UCSD-AML1 (cell line): ENCODE results near the gene IRF6.

Source experiments
- DNase-seq: peaks from one replicate; lab custom pipeline; 2025; ENCODE audit not compliant: unreplicated experiment; lab: John Stamatoyannopoulos, UW

IRF6 gene

DNA sequence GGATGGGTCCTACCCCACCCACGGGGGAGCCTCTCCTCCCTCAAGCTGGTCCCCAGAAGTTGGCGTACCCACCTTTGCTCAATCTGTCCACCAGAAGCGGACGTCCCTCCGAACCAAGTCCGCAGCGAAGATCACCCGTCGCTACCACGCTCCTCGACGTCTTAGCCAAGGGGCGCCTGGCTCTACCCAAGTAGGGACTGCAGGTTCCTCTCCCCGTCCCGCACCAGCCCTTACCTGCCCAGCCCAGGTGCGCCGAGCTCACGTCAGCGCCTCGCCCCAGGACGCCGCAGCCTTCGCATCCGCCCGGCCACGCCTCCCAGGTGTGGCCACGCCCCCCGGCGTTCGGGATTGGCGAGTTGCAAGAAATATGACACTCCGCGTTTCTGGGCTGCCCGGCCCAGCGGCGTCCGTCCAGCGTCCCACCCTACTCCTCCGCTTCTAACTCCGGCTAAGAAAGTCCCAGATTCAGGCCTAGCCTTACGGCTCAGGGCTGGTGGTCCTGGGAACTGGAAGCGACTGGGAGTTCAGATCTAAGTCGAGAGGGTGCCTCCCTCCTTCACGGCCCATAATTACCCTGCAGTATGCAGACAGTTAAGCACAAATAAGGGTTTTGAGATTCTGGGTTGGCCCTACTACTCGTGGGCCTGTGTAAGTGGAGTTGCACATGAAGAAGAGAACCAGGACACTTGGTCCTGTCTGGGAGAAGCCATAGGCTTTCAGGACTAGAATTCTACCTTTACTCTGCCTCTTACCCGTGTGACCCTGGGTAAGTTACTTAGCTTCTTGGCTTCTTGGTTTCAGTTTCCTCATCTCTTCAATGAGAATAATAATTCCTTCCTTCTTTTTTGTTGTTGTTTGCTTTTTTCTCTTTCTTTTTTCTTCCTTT lies at the start of gene IRF6:
Gene IRF6 (minus strand): TSS at position 268 of the 886 bp plus-strand sequence. CDS start 4,729 bp downstream, outside the sequence.
- no peak for DNase-seq

DNA sequence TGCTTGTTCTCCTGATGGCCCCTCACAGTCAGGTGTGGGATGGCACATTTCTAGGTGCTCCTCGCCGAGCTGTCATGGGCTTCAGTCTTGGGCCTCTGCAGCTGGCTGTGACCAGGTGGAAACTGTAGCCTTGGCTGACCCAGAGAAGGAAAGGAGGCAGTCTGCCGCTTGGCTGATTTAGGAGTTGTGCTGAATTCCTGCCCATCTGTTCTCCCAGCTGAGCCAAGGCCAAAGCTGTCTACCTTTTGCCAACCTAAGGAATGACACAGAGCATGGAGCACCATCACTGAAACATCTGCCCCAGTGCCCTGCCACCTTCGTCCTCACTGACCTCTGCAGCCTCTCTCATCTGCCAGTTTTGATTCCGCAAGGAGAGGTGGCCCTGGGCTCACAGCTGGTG lies 49.7 kb upstream of the IRF6 start:
- DNase-seq = no peak

DNA sequence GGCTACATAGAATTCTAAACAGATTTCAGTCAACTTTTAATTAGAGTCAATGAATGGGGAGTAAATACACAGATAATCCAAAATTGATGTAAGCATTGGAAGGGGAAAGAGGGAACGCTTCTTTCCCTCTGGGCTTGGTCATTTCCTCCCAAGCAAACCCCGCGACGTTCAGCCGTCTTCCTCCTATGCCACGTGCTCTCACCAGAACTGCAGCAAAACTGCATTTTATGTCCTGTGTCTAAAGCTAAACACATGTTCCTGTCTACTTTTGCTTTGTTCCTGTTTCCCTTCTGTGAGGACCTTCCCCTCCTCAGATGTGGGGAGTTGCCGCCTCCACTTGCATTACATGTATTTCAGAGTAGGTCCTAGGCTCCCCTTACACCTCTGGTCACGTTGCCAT lies 49.1 kb upstream of the IRF6 start:
- DNase-seq = no peak

DNA sequence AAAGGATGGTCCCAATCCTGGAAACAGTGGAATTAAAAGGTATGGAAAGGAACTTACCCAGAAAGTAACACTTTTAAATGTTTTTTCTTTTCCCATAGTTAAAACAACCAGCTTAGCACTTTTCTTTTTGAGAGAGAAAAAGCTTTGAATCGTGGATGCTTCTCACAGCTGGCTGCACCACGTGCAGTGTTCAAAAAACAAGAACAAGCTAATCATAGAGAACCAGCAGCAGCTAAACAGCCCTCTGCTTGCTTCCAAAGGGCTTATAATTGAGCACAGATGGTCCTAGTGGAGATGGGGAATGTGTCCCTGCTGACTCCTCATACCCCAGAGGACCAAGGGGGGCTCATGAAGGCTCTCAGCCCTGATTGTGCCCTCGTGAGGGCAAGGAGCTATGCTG lies 48.3 kb upstream of the IRF6 start:
- DNase-seq = no peak

DNA sequence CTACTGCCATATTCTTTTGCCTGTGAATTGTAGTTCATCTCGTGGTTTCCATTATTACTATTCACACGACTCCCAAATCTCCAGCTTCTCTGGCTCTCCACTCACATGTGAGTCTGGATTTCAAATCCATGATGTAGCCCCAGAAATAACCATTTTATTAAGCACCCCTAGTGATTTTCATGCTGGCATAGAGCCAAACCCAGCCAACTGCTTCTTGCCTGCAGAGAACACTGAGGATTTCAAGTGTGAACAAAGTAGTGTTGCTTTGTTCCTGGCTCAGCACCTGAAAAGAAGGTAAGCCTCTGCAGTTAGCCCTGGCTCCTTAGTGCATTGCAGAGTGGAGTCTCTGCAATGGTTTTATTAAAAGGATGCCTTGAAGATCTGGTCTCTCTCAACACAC lies 47.7 kb upstream of the IRF6 start:
- no peak for DNase-seq

DNA sequence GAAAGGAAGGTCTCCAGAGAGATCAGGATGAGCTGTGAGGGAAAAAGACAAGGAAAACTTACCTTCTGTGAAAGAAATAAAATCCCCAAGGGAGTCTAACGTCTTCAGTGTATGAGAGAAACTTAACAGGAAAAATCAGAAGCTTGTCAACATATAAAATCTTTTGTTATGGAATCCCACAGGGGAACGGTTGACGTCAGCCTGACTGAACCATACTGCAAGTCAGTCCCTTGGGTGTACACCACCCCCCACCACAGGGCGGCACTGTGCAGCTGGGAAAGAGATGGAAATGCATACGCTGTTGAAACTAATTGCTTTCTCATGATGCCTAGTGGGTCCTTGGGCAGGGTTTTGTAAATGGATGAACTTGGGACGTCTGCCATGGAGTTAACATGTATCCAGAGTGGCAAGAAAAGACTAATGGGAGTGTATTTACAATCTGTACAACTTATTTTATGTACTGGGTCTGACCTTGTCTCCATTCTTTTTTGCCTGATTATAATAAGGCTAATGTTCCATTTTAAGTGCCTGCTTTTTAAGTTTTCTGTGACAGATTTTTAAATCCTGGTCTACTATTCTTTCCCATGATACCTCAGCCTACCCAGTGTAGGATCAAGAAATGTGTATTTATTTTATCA lies 44.5 kb upstream of the IRF6 start:
- peak; percentile 38 for DNase-seq

DNA sequence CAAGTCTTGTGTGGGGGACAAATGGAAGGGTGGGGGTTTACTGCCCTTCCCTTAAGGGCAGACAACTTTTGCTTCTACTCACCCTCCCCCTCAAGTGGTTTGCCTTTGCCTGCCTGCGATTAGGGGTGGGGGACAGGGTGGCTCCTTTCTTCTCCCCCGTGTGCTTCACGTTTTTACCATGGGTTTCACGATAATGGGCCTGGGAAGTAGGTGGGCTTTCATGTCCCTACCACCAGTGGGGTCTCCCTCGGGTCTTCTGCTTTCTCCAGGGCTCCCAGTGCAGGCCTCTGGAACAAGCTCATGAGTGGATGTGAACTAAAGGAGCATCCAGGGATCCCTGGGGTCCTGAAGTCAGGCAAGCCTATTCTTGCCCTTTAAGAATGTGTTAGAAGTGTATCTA lies 43.4 kb upstream of the IRF6 start:
- DNase-seq = no peak

DNA sequence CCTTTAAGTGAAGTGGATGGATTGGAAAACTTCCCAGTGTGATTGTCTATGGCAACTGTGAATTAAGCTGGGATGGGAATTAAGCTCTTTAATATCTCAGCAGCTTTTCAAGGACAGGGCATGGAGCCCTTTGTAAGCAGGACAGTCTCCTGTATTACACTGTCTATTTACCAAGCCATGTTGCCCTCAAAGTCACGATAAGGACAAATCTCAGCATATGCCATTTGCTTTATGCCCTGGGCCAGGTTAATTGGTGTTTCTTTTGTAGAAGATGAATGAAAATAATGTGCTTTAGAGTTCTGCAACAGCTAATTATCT lies 39.4 kb upstream of the IRF6 start:
- DNase-seq = no peak

DNA sequence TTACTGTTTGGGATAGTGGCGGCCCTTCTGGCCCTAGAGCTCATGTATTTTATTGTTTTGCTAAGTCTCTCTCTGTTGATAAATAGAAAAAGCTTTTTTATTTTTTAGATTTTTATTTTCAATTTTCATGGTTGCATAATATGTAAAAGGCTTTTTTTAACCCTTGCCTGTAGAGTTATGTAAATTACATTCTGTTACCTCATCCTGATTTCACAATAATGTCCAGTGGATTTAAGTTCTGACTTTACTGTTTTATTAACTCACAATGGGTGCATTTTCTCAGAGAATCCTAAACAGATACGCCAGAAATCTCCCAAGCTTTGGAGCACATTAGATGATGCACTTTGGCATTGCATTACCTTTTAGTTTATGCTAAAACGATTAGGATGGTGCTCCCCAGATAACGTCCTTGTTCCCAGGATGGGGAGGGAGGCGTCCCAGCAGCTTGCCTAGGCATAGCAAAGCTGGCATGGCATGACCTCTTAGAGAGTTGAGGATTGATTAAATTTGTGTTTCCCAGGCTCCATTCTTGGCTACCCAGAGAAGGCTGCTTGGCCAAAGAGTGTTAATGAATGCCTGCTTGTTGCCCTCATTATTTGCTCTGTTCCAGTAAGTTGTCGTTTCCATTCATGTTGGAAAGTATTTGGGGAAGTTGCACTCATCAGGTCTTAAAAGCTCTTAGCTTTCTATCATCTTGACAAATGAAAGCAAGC lies 38.9 kb upstream of the IRF6 start:
- DNase-seq = no peak

DNA sequence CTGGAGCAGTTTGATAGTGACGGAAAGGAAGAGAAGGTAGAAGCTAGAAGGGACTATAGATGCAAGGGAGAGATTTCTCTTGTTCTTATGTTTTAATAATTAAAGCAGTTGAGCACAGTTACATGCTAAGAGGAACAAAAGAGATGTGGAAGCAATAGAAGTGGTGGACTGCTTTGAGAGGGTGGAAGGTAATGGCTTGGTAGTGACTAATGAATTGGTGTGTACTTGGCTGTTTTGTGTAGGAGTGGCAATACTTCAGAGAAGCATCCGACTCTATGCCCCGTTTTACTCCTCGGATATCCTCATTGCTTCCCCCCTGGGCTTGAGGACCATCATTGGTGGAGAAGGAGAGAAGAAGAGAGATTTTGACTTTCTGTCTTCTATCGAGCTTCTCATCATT lies 34.7 kb upstream of the IRF6 start:
- DNase-seq = no peak

DNA sequence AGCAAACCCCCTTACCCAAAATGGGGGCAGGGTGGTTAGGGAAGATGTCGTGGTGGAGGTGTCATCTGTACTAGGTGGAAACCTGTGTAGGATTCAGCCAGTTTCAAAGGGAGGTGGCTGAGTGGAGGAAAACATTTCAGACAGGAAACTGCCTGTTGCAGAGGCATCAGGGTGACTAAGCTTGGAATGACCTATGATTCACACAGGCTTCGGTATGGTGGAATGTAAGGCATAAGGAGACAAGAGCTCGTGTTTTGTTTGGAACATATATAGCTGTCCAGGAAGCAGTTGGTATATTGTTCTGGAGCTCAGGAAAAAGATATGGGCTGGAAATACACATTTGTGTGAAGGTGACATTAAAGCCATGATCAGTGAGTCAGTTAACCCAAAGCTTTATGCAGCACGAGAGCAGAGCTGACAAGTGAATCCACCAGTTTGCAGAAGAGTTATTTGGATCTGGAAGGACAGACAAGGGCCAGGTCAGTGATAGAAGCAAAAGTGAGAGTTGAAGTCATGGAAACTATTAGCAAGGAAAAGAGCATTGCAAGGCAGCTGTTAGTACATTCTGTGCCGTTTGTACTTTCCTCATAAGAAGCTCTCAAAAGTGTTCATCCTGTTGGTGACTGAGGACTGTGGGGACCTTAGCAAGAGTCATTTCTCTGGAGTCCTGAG lies 34.1 kb upstream of the IRF6 start:
- no peak for DNase-seq

DNA sequence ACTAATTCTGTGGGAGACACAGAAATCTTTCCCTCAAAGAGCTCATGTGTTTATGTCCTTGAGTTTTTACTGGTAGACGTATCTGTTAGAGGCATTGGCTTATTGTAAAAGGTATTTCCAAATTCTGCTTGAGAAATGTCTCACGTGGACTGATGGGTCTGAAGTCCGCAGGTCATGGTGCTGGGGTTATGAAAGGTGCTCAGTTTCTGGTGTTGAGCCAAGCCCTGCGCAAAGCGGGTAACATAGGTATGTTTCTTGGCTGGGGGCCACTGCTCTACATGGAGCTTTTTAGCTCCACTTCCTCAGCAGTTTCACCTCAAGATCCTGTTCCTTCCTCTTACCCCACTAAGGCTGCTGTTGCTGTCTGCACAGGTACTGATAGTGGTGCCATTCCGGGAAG lies 32.6 kb upstream of the IRF6 start:
- DNase-seq = no peak

DNA sequence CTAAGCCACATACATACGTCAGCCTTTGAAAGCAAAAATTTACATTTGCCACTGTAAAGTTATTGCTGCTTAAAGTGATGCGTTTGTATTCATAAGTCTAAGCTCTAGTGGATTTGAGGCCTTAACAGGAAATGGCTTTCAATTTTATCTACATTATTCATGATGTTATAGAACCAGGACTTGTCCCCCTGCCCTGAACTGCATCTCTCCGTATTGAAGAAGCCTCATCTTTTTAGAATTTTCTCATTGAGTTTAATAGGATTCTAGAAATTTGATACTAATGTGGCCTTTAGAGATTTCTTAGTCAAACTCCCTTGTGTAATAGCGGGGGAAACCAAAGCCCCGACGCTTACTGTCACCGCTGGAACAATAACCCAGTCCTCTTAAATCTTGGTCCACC lies 31.7 kb upstream of the IRF6 start:
- no peak for DNase-seq

DNA sequence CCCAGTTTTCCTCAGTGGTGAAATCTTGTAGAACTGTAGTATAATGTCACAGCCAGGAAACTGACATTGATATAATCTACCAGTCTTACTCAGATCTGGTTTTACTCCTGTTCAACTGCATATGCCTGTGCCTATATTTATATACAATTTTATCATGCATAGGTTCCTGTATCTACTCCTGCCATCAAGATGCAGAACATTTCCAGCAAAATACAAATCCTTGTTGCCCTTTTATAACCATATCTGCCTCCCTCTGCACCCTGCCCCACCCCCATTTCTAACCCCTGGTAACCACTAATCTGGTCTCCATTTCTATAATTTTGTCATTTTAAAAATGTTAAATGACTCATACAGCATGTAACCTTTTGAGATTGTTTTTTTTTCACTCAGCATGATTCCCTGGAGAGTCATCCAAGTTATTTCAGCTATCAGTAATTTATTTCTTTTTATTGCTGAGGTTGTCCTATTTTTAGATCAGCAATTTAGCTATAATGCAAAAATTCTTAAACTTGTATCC lies 29.9 kb upstream of the IRF6 start:
- DNase-seq = no peak

DNA sequence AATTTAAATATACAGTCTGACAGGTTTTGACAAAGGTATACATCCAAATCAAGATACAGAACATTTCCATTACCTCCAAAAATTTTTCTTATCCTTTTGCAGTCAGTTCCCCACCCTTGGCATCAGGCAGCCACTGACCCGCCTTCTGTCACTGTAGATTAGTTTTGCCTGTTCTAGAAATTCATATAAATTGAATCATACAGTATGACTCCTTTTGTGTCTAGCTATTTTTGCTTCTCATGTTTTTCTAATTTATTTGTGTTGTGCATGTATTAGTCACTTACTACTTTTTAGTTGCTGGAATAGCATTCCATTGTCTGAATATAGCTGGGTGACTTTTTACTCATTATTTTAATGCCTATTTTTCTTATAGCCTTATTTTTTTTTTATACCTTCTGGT lies 25.7 kb upstream of the IRF6 start:
- no peak for DNase-seq

DNA sequence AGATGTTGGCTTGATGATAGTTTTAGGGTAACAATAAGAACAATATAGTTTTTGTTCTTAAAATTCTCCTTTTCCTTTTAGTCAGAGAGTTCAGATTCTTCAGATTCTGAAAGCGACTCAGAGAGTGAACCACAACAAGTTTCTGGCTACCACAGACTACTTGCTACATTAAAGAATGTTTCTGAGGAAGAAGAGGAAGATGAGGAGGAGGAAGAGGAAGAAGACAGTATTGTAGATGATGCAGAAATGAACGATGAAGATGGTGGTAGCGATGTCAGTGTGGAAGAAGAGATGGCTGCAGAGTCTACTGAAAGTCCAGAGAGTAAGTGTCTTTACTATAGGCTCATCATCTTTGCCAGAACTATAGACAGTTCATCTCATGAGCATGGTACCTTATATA lies 24.8 kb upstream of the IRF6 start:
- DNase-seq = no peak

DNA sequence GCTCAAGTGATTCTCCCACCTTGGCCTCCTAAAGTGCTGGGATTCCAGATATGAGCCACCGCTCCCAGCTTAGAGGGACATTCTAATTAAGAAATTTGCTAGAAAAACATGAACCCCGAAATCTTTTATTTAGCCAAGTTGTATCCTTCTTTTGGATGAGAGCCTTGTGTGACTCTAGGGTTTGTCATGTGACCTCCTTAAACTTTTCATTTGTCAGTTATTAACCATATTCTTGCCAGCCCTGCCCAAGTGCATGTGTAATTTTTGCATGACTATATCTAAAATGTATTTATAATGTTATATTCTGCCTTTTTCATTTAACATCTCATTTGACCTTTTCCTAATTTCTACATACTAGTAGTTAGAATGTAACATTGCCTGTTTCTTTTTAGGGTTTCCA lies 23.8 kb upstream of the IRF6 start:
- no peak for DNase-seq

DNA sequence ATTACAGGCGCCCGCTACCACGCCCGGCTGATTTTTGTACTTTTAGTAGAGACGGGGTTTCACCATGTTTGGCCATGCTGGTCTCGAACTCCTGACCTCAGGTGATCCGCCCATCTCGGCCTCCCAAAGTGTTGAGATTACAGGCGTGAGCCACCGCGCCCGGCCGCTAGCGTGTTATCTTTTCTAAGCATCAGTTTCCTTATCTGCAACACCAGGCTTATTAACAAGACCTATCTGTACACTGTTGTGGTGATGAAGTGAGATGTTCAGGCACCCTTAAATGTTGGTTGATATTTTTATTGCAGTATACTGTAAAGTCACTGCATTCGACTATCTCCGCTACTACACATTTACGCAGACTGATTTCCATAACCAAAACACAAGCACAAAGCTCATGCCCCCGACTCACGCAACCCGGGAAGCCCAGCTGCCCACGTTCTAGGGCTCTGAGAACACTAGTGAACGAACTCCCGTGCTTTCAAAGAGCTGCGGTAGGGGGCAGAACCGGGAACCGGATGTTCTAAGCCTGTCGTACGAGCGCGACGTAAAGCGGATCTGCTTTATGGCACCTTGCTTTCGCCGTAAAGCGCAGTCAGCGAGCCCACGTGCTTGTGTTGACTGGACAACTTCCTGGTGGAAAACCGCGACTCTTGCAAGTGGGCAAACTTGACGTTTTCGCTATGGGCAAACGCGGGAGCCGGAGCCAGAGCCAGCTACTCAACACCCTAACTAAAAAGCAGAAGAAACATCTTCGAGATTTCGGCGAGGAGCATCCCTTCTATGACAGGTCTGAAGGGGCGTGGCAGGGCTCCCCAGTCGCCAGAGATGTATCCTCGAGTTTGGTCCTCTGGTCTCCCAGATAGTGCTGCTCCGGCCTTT lies 21.7 kb upstream of the IRF6 start, which contains the start of gene UTP25:
Gene UTP25 (plus strand): TSS at position 589 of the 879 bp plus-strand sequence. CDS start 92 bp downstream, at position 681.
- DNase-seq = peak; percentile 94

DNA sequence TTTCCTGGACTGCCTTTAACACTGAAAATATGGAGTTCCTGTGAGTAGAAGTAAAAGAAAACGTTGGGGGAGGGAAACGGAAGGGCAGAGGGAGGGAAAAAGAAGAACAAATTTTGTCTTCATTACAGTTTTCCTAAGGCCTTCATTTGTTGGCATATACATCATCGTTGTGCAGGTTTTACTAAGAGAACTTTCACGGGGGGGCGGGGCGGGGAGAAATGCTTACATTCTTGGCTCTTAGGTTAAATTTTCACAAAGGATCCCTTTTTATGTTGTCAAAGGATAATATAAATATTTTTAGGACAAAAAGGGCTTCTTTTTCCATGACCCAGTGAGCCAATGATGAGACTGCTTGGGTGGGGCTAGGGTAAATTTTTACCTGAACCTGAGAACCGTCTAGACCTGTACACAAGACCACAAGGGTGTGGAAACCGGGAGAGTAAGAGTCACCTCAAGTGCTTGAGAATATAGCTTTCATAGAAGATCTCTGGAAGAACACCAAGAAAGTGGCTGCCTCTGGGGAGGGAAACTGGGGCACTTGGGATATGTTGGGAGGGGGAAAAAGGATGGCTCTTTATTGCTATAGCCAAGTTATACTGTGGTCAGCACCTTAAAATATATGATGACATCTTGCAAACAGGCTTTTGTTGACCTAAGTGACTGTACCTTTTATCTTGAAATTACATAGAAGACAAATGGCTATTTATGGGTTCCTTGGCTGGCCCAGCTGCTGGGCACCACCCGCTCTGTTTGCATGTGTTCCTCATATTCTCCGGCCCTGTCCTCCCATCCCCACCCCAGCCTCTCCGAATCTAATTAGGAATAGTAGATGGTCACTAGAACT lies 19.9 kb upstream of the IRF6 start:
- no peak for DNase-seq
